Hematopoietic multipotent progenitor cell treated with erythropoietin and hydrocortisone succinate and interleukin-3 and kit ligand, for 6 days (in vitro differentiated cells): ENCODE measurements around the gene HERC5.
A peak's percentile ranks its signal among the peaks of the same experiment; 100 is the strongest.
"Not testable (repeated sequence)": the region's sequence is repeated elsewhere in the genome, so short reads cannot be mapped to it uniquely, and the experiment has no call there.

Experiments used
- DNase-seq: peaks from one replicate; pipeline ENCODE4 v3.0.0-alpha.2; 2015

The HERC5 gene

GRCh38 chr4:88456670-88457306, at the start of gene HERC5:
Gene HERC5, plus strand, starts transcription at chr4:88457119. Its CDS starts 151 bp downstream, at chr4:88457270.
- DNase-seq = peak; percentile 97

- no peak for DNase-seq
Observed at GRCh38 chr4:88409206-88409605, 47.7 kb upstream of the HERC5 start.

GRCh38 chr4:88409789-88410188, 47.1 kb upstream of the HERC5 start:
- no peak for DNase-seq

GRCh38 chr4:88411491-88412096, 45.3 kb upstream of the HERC5 start:
- DNase-seq = no peak

- DNase-seq = peak; percentile 61
Observed at GRCh38 chr4:88413801-88414200, 43.1 kb upstream of the HERC5 start.

- DNase-seq = no peak
Observed at GRCh38 chr4:88414755-88415154, 42.2 kb upstream of the HERC5 start.

GRCh38 chr4:88415982-88416381, 40.9 kb upstream of the HERC5 start:
- no peak for DNase-seq

GRCh38 chr4:88418411-88418810, 38.5 kb upstream of the HERC5 start:
- no peak for DNase-seq

- DNase-seq = no peak
Observed at GRCh38 chr4:88419874-88420273, 37.0 kb upstream of the HERC5 start.

GRCh38 chr4:88420844-88421243, 36.1 kb upstream of the HERC5 start:
- DNase-seq = no peak

- DNase-seq = no peak
Observed at GRCh38 chr4:88422403-88422802, 34.5 kb upstream of the HERC5 start.

- DNase-seq = no peak
Observed at GRCh38 chr4:88429401-88429800, 27.5 kb upstream of the HERC5 start.

- DNase-seq = no peak
Observed at GRCh38 chr4:88435987-88436693, 20.8 kb upstream of the HERC5 start.

GRCh38 chr4:88437873-88438272, 19.0 kb upstream of the HERC5 start:
- DNase-seq = not testable (repeated sequence)

- no peak for DNase-seq
Observed at GRCh38 chr4:88439161-88439760, 17.7 kb upstream of the HERC5 start.

GRCh38 chr4:88440146-88440545, 16.8 kb upstream of the HERC5 start:
- DNase-seq = no peak

GRCh38 chr4:88441696-88442095, 15.2 kb upstream of the HERC5 start:
- DNase-seq = no peak

- DNase-seq = peak; percentile 36
Observed at GRCh38 chr4:88442689-88443191, 14.2 kb upstream of the HERC5 start.

GRCh38 chr4:88443486-88443885, 13.4 kb upstream of the HERC5 start:
- no peak for DNase-seq

GRCh38 chr4:88445252-88445651, 11.7 kb upstream of the HERC5 start:
- DNase-seq = no peak

GRCh38 chr4:88446124-88446523, 10.8 kb upstream of the HERC5 start:
- DNase-seq = no peak

- DNase-seq = peak; percentile 36
Observed at GRCh38 chr4:88447371-88448095, 9.4 kb upstream of the HERC5 start.

- DNase-seq = peak; percentile 76
Observed at GRCh38 chr4:88448211-88448765, 8.6 kb upstream of the HERC5 start.
